SK-N-MC (cell line): ENCODE results near the gene APOB.

Source experiments
- EZH2 ChIP-seq: fragments of 200-600 bp; sonication (generic); IDR thresholded peaks from one replicate; pipeline ENCODE4 v1.6.1; 2017; ENCODE audit warnings: antibody characterized with exemption
- FOXP2 ChIP-seq: optimal IDR thresholded peaks from 2 replicates; pipeline ENCODE3; 2011; ENCODE audit warnings: mild to moderate bottlenecking, moderate library complexity; ENCODE audit not compliant: insufficient read depth; ENCODE audit errors: extremely low read length, control extremely low read depth
- POLR2AphosphoS5 ChIP-seq: IDR thresholded peaks from 2 replicates; pipeline ENCODE4 v1.6.1; 2012; ENCODE audit warnings: mild to moderate bottlenecking, low read depth, low read length, borderline replicate concordance

DNA sequence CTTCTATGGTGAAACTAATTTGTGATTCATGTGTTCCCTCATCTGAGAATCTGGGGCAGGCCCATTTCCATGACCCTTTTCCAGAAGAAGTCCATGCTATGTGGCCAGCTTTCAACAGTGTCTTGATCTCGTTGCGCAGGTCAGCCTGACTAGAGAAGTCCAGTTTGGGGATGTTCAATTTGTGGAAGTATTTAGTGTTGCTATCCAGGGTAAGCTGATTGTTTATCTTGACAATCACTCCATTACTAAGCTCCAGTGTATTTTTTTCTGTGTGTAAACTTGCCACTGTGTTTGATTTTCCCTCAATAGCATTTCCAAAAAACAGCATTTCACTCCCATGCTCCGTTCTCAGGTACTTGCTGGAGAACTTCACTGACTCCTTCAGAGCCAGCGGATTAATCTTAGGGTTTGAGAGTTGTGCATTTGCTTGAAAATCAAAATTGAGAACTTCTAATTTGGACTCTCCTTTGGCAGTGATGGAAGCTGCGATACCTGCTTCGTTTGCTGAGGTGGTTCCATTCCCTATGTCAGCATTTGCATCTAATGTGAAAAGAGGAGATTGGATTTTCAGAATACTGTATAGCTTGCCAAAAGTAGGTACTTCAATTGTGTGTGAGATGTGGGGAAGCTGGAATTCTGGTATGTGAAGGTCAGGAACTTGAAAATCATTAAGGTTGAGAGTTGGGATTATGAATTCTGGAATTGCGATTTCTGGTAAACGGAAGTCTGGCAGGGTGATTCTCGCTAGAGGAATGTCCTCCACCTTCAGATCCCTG is 35.7 kb downstream of the APOB start:
- no peak for TF ChIP-seq POLR2AphosphoS5
- no peak for TF ChIP-seq EZH2
- TF ChIP-seq FOXP2 = no peak
